Measurements from ENCODE around the gene GALNT18. TPM values are rescaled to one million over a fixed set of nuclear protein-coding genes. Genes with fewer than 3 reads are reported as not detected.

Gene GALNT18
- total and polyA plus RNA-seq, 9 donors = 3.0 to 13.2 (median 7.7) TPM

GRCh38 chr11:11534981-11535380 is 86.8 kb downstream of the GALNT18 start:
- intact Hi-C loops (cut with DNase I) = no loop called here
- Histone ChIP-seq H3K4me1 (ENCODE audit: insufficient read depth) (peaks cover 19% of the 10 kb centered on the region), H3K9me3 (no peaks in the 10 kb centered on the region), H3K36me3 (no peaks in the 10 kb centered on the region), H3K27ac (no peak overlapping the region), H3K27me3 (no peaks in the 10 kb centered on the region), H3K4me3 (no peak overlapping the region)
- 12 to 27% (median 16%) methylated on average over 4 of the region's 4 CpGs for WGBS, 3 donors
- DNase-seq = peak in 3 of 5 donors; percentile 39 to 66 (median 41)
- TF ChIP-seq, protein P1, sequence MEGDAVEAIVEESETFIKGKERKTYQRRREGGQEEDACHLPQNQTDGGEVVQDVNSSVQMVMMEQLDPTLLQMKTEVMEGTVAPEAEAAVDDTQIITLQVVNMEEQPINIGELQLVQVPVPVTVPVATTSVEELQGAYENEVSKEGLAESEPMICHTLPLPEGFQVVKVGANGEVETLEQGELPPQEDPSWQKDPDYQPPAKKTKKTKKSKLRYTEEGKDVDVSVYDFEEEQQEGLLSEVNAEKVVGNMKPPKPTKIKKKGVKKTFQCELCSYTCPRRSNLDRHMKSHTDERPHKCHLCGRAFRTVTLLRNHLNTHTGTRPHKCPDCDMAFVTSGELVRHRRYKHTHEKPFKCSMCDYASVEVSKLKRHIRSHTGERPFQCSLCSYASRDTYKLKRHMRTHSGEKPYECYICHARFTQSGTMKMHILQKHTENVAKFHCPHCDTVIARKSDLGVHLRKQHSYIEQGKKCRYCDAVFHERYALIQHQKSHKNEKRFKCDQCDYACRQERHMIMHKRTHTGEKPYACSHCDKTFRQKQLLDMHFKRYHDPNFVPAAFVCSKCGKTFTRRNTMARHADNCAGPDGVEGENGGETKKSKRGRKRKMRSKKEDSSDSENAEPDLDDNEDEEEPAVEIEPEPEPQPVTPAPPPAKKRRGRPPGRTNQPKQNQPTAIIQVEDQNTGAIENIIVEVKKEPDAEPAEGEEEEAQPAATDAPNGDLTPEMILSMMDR (IDR thresholded peaks at IDR 0.05) = no peak
- TF ChIP-seq POLR2A (IDR thresholded peaks at IDR 0.05) (no peak), EP300 (IDR thresholded peaks at IDR 0.05) (no peak)

DNA sequence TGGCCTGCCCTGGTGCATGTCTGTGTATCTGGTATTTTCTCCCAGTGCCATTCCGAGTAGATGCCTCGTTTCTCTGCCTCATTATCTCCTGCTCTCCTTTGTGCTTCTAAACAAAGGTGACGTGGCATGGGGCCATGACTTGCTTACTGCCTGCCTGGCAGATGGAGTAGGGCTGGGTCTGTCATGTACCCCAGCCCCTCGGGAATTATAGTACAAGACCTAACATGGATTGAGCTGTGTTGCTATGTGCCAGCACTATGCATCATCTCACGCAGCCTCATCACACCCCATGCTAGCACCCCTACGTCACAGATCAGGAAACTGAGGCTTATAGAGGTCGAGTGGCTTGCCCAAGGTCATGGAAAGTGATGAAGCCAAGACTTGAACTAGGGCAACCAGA is 88.1 kb downstream of the GALNT18 start:
- peaks cover 11% of the 10 kb centered on the region for H3K4me1 ChIP-seq (ENCODE audit: insufficient read depth)
- H3K27ac ChIP-seq = no peak overlapping the region
- TF ChIP-seq, protein P1 (IDR thresholded peaks at IDR 0.05) = no peak
- no peak for TF ChIP-seq EP300 (IDR thresholded peaks at IDR 0.05)
- TF ChIP-seq POLR2A (IDR thresholded peaks at IDR 0.05) = no peak
- intact Hi-C loops (cut with DNase I) = no loop called here
- no peaks in the 10 kb centered on the region for H3K27me3 ChIP-seq
- H3K36me3 ChIP-seq = no peaks in the 10 kb centered on the region
- no peak for DNase-seq
- 82 to 90% (median 83%) methylated on average over 7 of the region's 7 CpGs for WGBS, 3 donors
- no peak overlapping the region for H3K4me3 ChIP-seq
- no peaks in the 10 kb centered on the region for H3K9me3 ChIP-seq

DNA sequence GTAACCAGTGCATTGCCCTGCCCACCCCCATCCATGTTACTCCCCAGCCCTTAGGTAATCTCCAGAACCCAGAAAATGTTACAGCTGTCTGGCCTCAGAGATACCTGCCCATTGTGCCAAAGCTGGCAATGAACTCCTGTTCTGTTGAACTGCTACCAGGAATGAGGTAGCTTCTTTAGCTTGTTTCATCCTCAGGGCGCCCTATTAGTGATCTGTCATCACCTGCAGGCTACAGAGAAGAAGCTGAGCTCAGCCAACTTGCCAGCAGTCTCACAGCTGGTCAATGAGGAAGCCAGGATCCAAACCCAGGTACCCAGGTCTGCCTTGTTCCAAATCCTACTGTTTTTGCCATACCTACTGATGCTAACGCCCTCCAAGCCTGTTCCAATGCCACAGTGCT is 88.7 kb downstream of the GALNT18 start:
- TF ChIP-seq EP300 (IDR thresholded peaks at IDR 0.05) (no peak), POLR2A (IDR thresholded peaks at IDR 0.05) (no peak)
- Histone ChIP-seq H3K36me3 (no peaks in the 10 kb centered on the region), H3K27me3 (no peaks in the 10 kb centered on the region), H3K27ac (no peak overlapping the region), H3K9me3 (no peaks in the 10 kb centered on the region), H3K4me3 (no peak overlapping the region), H3K4me1 (ENCODE audit: insufficient read depth) (peaks cover 5% of the 10 kb centered on the region)
- intact Hi-C loops (cut with DNase I) = no loop called here
- WGBS, 3 donors = 94 to 98% (median 97%) methylated on average over 2 of the region's 2 CpGs
- DNase-seq = no peak

DNA sequence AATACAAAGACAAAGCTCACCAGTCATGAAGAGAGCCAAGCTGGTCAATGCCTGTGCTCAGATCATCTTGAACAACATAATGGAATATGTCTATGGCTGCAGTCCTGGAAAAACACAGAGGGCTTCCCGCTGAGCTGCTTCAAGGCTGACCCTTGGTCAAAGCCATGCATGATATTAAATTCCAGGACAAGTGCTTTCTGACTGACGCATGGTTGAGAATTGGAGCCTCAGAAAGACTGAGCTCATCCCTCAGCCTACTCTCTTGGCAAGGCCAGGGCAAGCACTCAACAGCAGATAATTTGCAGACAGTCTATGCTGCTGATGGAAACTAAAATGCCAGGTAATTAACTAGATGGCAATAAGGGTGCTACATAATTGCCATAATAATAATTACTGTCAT is 89.2 kb downstream of the GALNT18 start:
- no peaks in the 10 kb centered on the region for H3K9me3 ChIP-seq

More for the DNA sequence above, 89.2 kb downstream of the GALNT18 start:
- Histone ChIP-seq H3K36me3 (no peaks in the 10 kb centered on the region), H3K4me3 (no peak overlapping the region), H3K27me3 (no peaks in the 10 kb centered on the region), H3K4me1 (ENCODE audit: insufficient read depth) (peaks cover 5% of the 10 kb centered on the region), H3K27ac (no peak overlapping the region)
- 79 to 90% (median 89%) methylated on average over 2 of the region's 2 CpGs for WGBS, 3 donors
- no peak for DNase-seq
- TF ChIP-seq EP300 (IDR thresholded peaks at IDR 0.05) (no peak), POLR2A (IDR thresholded peaks at IDR 0.05) (no peak)
- TF ChIP-seq, protein P1 (IDR thresholded peaks at IDR 0.05) = no peak
- intact Hi-C loops (cut with DNase I) = no loop called here

Measured in ovary (tissue), 9 donors.